Activated CD4-positive, CD25-positive, alpha-beta regulatory T cell treated with anti-CD3 and anti-CD28 coated beads, Interleukin-2, amount 50 U/mL, for 24 hours (primary cell): ENCODE data around the gene ISOC2.
"Not testable (repeated sequence)": the region's sequence is repeated elsewhere in the genome, so short reads cannot be mapped to it uniquely, and the experiment has no call there.

Source experiments
- ATAC-seq, 2 donors: fragments of 150-1000 bp; cut with Tn5 transposase; one replicate each; pipeline ENCODE4 v1.10.0; 2021; ENCODE audit warnings: mild to moderate bottlenecking in 1 of 2, moderate library complexity in 1 of 2

Gene ISOC2, protein sequence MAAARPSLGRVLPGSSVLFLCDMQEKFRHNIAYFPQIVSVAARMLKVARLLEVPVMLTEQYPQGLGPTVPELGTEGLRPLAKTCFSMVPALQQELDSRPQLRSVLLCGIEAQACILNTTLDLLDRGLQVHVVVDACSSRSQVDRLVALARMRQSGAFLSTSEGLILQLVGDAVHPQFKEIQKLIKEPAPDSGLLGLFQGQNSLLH

DNA sequence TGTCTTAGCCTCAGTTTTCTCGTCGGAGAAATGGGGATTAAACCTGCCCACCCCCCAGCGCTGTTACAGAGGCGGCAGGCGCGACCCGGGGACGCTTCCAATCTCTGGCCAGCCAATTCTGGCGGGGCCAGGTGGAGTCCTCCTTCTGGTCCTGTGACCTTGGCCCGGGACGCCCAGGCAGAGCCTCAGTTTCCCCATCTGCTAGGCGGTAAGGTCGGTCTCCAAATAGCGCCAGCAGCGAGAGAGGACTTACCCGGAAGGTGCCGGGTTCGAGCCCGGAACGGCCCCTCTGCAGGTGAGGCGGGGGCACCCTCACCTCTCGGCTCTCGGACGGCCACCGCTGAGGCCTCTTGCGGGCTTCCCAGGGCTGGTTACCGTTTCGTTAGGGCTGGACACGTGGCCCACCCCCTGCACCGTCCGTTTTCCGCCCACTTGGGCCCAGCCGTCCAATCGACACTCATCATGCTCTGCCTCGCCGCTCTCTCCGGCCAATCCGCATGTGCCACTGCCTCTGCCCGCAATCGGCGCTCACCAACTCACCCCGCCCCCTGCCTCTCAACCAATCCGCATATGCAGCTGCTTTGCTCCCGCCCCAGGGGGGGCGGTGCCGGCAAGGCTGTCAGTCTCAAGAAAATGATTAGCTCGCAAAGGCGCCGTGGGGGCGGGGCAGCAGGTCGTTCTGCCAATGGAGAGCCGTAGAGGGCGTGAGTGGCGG, at the start of gene ISOC2:
TSS of gene ISOC2 (minus strand) at position 384 of the 715 bp plus-strand sequence. CDS start 5,156 bp downstream, outside the sequence.
- ATAC-seq, result peak; percentile 96

DNA sequence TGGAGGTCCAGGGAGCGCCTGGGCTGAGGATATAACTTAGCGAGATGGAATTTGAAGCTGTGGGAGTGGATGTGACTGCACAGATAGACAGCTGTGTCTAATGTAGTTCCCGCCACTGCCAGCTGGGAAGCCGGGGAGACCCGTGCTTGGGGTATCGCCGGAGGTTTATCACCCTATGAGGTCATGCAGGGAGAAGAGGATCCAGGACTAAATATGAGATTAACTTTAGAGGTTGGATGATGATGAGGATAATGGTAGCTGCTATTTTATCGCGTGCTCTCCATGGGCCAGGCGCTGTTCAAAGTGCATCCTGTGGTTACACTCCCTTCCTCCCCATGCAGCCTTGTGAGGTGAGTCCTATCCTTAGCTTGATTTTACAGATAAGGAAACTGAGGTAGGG, 46.7 kb upstream of the ISOC2 start:
- ATAC-seq, result no peak

DNA sequence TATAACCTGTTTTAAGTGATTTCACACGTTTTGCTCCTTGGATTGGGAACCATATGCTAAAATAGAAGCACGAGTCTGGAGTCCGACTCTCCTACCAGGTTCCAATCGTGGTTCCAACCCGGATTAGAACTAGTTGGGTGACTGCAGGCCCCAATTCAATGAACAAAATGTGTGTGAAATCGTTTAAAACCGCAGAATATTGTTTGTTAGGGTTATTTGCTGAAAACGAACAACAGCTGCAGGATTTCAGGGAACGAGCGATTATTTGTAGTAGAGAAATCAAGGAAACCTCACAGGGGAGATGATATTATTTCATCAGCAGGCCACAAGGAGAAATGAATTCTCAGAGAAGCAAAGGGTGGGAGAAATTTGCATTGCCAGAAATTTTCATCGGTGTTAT, 43.5 kb upstream of the ISOC2 start:
- no peak for ATAC-seq

DNA sequence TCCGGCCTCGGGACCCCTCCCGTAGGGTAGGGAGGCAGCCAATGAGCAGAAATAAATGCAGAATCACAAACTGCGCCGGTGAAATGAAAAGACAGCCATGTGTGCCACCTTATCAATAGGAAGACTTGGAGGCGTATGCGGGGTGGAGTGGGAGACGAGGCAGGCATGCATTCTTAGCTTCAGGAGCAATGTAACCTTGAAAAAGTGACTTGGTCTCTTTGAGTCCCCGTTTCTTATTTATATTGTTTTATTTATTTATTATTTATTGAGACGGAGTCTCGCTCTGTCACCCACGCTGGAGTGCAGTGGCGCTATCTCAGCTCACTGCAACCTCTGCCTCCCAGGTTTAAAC, 42.8 kb upstream of the ISOC2 start:
- no peak for ATAC-seq

DNA sequence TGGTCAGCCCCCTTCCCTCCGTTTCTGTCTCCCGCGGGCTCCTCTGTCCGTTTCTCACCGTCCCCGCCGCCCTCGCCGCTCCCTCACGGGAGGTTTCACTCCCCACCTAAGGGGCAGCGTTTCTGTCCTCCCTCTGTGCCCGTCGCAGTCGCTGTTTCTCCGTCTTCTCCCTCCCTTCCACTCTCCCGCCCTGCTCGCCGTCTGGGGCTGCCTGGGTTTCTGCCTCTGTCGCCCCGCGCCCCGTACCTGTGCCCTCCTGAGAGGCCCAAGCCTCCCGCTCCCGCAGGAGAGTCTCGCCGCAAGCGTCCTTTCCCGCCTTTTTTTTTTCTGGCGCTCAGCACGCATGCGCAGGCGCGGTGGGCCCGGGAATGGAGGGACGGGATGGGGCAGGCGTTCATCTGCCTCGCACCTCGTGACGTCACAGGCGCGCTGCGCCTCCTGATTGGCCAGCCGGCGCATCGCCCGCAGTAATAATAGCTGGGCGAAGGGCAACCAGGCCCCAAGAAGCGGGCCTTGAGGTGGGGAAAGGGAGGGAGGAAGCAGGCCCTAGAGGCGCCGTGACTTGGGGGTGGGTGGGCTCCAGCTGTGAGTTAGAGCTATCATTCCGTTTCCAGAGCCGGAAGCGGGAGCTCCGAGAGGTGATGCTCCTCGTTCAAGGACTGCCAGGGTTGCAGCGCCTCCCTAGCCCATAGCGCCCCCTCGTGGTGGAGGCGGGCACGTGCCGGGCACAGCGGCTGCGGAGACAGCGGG, 42.2 kb upstream of the ISOC2 start:
- ATAC-seq, result peak; percentile 94 to 95

DNA sequence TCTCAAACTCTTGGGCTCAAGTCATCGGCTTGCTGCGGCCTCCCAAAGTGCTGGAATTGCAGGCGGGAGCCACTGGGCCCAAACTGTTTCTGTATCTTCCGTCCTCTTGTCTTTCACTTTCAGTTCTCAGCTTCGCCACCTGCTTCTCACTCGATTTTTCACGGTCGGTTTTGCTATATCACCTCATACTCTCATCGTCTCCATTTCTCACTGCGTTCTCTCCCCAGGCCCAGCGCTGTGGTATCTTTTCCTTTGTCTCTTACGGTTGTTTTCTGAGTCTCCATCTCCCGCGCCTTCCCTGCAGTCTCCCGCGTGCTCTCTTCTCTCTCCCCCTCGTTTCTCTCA, 41.7 kb upstream of the ISOC2 start:
- no peak for ATAC-seq

DNA sequence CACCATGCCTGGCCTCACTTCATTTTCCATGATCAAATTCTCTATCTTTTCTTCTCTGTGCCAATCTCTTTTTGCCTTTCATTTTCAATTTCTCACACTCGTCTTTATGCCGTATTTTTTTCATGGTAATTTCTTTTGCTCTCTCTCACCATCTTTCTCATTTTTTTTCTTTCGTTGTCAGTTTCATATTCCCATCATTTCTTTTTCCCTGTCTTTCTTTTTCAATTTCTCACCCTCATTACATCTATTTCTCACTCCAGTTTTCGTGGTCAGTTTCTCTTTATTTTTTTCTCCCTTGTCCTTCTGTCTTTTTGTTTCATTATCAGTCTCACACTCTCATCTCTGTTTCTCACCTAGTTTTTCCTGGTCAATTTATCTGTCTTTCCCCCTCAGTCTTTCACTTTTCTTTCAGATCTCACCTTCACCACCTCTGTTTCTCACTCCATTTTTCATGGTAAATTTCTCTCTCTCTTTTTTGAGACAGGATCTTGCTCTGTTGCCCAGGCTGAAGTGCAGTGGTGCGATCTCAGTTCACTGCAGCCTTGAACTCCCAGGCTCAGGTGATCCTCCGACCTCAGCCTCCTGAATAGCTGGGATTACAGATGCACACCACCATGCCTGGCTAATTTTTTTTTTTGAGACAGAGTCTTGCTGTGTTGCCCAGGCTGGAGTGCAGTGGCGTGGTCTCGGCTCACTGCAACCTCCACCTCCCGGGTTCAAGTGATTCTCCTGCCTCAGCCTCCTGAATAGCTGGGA, 40.9 kb upstream of the ISOC2 start:
- no peak for ATAC-seq

DNA sequence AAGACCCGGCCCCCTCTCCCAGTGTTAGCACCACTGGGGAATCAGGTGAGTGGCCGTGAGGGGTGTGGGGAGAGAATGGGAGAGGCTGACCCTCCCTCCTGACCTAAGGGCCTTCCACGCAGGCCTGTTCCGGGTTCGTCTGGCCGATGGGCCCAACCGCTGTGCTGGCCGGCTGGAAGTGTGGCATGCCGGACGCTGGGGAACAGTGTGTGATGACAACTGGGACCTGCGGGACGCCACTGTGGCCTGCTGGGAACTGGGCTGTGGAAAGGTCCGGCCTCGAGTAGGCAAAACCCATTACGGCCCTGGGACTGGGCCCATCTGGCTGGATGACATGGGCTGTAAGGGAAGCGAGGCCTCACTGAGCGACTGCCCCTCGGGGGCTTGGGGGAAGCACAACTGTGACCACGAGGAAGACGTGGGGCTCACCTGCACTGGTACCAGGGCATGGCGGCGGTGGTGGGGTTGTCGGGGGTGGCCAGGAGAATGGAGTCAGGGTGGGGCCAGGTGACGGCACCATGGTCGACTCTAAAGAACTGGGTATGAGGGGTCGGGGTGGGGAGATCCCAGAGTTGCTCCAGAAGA, 39.0 kb upstream of the ISOC2 start:
- no peak for ATAC-seq

DNA sequence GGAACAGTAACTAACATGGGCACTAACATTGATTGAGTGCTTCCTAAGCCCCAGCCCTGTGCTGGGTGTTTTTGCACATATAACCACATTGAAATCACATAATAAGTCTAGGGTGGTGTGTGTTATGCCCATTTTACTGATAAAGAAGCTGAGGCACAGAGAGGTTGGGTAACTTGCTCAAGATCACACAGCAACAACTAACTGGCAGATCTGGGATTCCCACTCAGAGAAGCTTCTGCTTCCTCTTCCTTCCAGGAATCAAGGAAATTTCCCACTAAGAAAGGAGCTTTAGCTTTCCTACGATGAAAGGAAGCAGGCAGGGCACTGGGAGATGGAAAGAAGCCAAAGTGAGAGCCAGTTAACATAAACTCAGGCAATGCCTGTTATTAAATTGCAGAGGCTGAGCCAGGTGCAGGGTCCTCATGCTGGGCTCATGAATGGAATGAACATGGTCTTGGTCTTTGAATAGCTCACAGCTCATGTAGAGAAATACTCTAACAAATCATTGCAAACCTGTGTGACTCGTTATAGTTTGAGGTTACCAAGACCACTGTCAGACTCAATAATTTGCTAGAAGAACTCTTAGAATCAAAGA, 36.9 kb upstream of the ISOC2 start:
- ATAC-seq, result no peak

DNA sequence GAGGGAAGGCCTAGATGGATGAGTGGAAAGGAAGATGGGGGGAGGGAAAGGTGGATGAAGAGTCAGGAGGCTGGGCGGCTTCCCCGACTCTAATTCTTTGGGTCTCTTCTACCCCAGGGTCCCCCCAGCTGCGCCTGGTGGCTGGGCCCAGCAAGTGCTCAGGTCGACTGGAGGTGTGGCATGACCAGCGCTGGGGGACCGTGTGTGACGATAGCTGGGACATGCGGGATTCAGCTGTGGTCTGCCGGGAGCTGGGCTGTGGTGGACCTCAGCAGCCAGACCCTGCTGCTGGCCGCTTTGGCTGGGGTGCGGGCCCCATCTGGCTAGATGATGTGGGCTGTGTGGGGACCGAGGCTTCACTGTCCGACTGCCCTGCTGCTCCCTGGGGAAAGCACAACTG, 36.3 kb upstream of the ISOC2 start:
- no peak for ATAC-seq

DNA sequence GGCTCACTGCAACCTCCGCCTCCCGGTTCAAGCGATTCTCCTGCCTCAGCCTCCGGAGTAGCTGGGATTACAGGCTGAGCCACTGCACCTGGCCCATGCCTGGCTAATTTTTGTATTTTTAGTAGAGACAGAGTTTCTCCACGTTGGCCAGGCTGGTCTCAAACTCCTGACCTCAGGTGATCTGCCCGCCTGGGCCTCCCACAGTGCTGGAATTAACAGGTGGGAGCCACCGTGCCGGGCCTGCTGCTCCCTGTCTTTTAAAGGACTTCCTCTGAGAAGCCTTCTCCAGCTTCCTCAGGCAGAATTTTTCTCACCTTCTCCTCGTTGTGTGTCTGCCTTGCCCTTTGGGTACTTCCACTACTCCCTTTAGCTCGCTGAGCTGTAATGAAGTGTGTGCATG, 35.4 kb upstream of the ISOC2 start:
- ATAC-seq, result not testable (repeated sequence)

DNA sequence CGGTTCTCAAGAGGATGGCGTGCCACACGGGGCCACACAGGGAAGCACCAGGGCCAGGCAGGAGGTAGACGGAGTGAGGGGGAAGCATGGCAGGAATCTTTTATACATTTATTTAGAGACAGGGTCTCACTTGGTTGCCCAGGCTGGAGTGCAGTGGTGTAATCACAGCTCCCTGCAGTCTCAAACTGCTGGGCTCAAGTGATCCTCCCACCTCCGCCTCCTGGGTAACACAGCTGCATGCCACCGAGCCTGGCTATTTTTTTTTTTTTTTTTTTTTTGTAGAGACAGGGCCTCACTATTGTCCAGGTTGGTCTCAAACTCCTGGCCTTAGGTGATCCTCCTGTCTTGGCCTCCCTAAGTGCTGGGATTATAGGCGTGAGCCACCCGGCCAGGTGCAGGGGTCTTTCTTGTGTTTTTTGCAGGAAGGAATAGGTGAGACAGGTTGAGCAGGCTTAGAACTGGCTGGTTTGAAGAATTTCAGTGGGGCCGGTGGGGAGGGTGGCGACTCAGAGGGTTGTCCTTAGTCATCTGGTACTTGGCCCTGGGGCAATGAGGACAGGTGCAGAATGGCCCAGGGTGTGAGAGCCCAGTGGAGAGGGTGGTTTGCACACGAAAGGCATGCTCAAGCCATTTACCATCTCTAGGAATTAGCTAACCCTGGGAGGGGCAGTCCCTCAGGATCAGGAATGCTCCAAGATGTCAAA, 34.4 kb upstream of the ISOC2 start:
- no peak for ATAC-seq

DNA sequence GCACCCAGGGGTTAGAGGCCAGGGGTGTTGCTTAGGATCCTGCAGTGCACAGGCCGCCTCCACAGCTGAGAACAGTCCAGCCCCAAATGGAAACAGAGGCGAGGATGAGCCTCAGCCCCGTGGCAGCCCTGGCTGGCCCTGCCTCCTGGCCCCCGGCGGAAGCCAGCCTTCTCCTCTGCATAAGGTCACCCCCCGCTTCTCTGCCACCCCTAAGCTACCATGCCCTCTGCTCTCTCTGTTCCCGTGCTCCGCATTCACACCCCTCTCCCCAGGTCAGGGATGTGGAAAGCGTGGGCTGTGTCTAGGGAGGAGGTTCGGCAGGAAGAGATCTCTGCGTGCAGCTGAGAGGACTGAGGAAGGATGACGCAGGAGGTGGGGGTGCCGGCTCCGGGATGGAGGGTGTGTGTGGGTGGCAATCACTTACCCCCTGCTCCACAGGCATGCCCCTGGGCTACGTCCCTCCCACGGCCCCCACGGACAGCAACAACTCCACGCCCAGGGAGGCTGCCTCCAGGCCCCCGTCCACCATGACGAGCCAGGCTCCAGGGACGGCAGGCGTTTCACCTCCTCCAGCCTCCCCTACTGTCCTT, 32.8 kb upstream of the ISOC2 start:
- ATAC-seq, result peak; percentile 26 to 27

DNA sequence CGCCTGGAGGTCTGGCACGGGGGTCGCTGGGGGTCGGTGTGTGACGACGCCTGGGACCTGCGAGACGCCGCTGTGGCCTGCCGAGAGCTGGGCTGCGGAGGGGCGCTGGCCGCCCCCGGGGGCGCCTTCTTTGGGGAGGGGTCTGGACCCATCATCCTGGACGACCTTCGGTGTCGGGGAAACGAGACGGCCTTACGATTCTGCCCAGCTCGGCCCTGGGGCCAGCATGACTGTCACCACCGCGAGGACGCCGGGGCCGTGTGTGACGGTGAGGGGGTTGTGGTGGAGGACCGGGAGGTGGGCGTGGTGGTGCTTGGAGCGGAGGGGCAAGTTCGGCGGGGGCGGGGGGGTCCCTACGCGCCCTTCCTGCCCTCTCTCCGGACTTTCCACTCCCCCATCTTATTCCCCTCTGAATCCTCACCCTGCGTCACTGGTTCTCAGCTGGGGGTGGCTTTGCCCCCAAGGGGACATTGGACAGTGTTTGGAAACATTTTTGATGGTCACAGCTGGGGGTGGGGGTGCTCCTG, 32.3 kb upstream of the ISOC2 start:
- ATAC-seq, result no peak

DNA sequence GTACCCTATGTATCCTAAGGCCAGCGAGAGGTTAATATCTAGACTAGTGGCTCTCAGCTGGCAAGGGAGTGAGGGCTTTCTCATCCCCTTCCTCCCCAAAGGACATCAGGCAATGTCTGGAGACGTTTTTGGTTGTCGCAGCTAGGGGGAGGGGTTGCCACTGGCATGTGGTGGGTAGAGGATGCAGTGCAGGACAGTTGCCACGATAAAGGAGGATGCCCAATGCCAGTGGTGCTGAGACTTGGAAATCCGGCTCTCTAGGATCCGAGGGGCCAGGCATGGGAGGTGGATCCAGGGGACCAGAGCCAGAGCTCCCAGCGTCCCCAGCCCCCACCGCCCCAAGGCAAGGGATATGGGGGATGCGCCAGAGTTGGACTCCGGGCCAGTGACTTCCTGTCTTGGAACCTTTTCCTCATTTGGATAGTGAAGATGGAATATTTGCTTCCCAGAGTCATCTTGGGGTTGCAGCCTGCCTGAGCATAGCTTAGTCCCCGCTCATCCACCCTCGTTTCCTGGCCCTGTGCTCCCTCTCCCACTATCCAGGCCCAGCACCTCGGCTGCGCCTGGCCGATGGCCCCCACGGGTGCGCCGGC, 31.7 kb upstream of the ISOC2 start:
- no peak for ATAC-seq

DNA sequence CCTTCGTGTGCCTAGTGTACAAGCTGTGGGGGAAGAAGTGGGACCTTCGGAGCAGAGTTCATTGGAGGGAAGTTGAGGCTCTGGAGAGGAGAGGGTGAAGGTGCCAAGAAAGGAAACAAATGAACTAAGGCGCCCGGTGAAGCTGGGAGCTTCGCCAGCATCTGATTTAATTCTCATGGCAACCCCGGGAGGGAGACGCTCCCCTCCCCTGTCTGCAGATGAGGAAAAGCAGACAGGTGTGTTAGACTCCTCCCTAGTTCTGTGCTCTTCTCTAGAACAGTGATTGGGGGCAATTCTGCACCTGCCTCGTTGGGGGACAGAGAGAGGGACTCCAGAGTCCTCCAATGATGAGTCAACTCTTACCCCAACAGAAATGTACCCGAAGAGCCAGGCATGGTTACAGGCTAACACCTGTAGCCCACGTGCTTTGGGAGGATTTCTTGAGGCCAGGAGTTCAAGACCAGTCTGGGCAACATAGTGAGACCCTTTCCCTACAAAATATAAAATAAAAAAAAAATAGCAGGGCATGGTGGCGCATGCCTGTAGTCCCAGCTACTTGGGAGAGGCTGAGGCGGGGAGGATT, 31.0 kb upstream of the ISOC2 start:
- no peak for ATAC-seq

DNA sequence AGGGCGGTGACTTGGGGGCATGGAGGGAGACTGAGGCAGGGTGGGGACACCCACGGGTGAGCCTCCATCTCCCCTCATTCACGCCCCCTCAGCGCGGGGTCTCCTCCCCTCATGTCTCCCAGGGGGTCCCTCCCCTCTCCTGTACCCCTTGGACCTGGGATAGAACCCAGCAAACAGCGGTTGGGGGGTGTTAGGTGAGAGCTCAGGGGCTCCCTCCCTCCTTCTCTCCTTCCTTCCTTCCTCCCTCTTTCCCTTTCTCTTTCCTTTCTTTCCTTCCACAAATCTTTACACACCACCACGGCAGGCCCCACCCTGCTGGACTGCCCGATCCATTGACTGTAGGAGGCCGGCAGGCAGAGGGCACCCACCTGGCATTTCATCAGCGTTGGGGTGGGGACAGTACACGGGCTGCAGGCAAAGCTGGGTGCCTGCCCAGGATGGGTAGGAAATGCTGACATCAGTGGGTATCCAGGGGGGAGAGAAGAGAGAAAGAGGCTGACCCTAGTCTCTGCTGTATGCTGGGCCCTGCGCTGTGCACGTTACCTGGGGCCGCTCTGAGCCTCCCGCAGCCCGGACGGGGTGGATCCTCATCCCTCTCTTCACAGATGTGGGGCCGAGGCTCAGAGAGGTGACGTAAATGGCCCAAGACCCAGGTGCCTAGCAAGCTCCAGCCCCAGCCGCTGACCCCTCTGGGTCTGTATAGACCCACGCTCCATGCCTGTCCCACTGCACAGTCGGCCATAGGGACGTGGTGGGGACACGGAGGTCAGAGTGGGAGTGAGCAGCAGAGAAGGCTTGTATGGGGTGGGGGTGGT, 30.3 kb upstream of the ISOC2 start:
- ATAC-seq, result no peak

DNA sequence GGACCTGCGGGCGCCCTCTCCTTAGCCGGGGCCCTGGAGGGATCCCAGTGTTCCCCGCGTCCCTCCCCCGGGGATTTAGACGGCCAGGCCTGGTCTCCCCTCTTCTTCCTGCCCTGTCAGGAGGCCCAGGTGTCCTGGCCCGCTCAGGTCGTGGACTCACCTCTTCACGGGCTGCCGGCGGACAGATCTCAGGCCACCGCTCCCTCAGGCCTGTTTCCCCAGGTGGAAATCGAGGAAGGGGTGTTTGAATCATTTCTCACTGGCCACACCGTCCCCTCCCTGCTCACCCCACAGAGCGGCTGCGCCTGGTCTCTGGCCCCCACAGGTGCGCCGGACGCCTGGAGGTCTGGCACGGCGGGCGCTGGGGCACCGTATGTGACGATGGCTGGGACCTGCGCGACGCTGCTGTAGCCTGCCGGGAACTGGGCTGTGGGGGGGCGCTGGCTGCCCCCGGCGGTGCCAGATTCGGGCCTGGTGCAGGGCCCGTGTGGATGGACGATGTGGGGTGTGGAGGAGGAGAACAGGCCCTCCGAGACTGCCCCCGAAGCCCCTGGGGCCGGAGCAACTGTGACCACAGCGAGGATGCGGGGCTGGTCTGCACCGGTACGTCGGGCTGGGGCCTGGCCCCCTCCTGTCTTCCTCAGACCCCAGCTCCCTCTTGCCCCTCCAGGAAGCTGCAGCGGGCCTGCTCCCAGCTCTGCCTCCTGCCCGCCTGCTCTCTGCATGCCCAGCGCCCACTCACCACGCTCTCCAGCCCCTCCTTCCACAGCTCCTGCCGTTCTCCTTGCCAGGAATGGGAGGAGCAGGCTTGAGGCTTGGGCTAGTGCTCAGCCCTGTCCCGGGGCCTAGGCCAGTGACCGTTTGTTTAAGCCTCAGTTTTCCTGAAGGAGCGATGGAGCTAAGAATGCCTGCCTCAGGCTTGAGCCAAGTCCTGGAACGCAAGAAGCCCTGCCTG, 29.3 kb upstream of the ISOC2 start:
- ATAC-seq, result no peak
